Hindlimb muscle (tissue), 1 donor: ENCODE measurements around the gene SLC38A5. TPM values are rescaled to one million over a fixed set of nuclear protein-coding genes. Genes with fewer than 3 reads are reported as not detected.

ENCODE experiments used
- DNase-seq: peaks from one replicate; pipeline ENCODE4 v3.0.0-alpha.2; 2013
- polyA plus RNA-seq: library from polyadenylated mRNA; unstranded; fragments of 120-200 nt; gene quantifications from one replicate; pipeline ENCODE4 v1.2.1, GENCODE V29; 2013; ENCODE audit not compliant: insufficient read length

The SLC38A5 gene
- polyA plus RNA-seq, 1 donor = 6.7 TPM

DNA sequence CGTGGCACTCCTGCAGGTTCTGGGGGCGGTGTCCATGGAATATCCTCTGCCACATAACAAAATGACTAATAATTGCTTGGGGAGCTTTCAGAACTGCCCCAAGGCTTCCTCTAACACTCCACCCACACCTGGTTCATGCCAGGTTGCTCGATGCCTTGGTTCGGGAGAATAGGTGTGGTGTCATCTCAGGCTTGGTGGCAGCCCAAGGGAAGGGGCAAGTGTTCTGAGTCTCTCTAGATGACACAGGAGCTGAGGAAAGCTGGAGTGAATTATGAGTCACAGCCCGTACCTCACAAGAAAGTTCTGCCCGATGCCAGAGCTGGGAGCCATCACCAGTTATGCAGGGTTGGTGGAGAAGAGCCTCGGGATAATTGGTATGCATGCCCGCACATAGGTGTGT is 20.6 kb upstream of the SLC38A5 start:
- DNase-seq = no peak

DNA sequence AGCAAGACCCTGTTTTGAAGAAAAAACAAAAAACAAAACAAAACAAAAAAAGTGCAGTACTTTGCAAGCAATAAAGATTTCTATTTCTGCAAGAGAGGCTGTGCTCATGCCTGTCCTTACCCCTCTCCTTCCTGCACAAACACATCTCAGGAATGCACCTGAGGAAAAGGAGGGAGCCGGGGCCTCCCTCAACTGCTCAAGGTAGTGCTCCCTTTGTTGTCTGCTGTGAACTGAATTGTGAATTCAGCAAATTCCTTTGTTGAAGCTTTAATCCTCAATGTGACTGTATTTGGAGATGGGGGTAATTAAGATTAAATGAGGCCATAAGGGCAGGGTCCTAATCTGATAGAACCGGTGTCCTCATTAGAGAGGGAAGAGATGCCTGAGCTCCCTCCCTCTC is 19.8 kb upstream of the SLC38A5 start:
- no peak for DNase-seq

DNA sequence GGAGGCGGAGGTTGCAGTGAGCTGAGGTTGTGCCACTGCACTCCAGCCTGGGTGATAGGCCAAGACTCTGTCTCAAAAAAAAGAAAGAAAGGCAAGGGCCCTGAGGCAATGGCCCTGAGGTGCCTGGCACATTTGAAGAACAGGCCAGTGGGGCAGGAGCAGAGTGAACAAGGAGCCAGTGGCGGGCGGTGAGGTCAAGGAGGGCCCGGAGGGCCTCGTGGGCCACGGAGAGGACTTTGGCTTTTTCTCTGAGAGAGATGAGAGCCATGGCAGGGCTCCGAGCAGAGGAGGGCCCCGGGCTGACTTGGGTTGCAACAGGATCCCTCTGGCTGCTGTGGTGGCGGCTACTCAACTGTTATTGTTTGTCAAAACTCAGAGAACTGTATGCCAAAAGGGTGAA is 19.2 kb upstream of the SLC38A5 start:
- DNase-seq = no peak

DNA sequence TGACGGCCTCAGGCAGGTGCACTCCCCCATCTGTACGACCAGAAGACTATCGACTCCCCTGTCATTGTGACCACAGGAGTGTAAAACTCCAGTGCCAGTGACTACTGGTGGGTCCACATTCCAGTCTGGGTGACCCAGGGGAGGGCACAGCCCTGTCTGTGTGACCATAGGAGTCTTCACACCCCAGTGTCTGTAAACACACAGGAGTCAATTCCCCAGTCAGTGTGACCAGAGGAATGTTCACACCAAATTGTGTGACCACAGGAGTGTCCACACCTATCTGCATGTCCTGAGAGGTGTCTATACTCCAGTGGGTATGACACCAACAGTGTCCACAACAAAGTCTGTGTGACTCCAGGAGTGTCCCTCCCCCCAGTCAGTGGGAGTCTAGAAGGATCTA is 18.0 kb upstream of the SLC38A5 start:
- no peak for DNase-seq

DNA sequence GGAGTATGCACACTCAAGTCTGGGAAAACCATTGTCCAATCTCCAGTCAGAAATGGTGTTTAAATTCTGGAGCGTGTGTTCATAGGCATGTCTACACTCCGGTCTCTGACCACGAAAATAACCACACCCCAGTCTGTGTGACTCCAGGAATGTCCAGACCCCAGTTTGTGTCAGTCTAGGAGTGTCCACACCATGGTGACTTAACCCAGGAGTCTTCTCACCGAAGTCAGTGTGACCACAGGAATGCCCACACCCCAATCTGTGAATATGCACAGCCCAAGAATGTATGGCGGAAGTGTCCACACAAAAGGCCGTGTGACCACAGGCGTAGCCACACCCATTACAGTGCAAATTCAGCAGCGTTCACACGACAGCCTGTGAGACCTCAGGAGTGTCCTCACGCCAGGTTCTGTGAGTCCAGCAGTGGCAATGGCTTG is 17.3 kb upstream of the SLC38A5 start:
- DNase-seq = no peak

DNA sequence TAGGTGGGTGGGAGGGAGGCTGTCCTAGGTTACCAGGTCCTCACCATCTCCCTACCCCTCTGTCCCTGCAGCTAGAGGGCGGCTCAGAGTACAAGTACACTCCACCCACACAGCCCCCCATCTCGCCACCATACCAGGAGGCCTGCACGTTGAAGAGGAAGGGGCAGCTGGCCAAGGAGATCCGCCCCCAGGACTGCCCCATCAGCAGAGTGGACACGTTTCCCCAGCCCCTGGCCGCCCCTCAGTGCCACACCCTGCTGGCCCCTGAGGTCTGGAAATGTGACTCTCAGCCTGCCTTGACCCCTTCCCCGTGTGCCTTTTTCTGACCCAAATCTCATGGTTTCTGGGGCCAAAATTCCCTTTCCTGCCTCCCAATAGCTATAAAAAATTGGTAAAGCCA is 12.5 kb upstream of the SLC38A5 start:
- no peak for DNase-seq

DNA sequence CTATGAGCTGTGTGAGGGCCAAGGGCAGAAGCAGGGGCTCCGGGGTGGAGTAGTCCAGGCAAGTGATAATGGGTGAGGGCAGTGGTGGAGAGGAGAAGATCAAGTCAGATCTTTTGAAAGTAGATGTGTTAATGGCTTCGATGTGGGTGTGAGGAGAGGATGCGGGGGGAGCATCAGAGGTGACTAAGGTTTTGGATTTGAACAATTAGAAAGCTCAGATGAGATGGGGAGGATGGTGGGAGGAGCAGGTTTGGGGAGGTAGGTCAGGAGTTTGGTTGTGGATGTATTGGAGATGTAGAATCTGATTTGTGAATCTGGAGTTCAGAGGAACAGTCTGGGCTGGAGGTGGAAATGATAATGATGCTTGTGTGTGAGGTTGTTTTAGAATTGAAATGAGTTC is 10.5 kb upstream of the SLC38A5 start:
- no peak for DNase-seq

DNA sequence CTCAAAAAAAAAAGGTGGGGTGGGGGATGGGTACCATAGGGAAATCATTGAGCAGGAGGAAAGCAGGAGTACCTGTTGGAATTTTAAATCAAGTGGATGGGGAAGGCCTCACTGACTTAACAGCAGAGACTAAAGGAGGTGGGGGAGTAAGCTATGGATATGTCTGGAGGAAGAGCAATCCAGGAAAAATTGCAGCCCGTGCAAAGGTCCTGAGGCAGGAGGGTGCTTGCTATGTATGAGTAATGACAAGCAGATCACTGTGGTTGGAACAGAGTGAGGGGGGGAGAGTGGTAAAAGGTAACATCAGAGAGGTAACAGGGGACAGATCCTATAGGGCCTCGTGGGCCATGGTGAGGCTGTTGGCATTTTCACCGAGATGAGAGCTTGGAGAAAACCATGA is 10.1 kb upstream of the SLC38A5 start:
- no peak for DNase-seq

DNA sequence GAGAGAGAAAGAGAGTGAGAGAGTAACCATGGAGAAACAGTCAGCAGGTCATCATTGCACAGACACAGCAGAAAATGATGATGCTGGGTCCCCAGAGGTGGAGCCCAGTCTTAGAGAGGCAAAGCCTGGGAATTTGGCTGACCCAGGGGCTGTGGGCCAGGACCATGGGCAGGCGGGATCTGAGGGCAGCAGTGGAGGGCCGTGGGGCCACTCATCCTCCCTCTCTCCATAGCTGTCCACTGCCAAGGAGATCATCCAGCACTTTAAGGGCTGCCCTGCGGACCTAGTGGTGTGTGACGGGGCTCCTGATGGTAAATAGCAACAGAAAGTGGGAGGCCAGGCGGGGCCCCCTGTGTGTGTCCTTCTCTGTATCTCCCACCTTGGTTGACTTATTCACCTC is 8.7 kb upstream of the SLC38A5 start:
- DNase-seq = no peak

DNA sequence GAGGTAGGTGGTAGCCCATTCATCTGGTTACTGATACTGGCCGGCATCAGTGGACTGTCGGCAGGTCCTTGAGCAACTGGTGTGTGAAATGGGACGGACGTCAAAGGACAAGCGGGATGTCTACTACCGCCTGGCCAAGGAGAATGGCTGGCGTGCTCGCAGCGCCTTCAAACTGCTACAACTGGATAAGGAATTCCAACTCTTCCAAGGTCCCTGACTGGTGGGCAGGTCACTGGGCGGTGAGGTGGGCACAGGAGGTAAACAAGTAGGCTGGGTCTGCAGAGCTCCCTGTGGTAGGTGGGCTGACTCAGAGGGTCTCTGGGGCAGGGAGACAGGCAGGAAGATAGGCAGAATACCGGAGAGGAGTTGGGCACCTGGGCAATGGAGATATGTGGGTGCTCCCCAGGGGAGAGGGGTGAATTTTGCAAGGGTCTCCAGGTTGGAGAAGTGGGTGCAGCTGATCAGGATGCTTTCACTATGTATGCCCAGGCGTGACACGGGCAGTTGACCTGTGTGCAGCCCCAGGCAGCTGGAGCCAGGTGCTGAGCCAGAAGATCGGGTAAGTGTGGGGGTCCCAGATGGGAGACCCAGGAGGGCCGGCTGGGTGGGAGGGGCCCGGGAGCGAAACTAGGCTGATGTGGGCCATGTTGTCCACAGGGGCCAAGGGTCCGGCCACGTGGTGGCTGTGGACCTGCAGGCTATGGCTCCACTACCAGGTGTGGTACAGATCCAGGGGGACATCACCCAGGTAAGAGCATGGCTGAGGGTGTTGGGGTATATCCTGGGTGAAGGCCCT is 8.1 kb upstream of the SLC38A5 start:
- DNase-seq = no peak

DNA sequence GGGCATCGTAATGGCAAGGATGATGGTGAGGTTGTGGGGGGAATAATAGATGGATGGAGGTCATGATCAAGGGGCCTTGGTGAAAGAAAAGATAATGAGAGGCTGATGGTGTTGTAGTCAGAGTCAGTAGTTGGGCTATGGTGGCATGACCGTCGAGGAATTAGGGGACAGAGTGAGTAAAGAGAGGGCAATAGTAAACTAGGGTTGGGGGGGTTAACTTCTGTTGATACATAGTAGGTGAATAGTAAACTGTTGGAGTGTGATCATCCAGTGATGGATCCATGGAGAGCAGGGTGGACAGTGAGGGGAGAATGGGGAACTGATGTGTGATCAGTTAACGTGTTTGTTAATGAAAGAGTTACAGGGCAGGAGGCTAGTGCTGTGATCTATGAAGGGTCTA is 6.9 kb upstream of the SLC38A5 start:
- no peak for DNase-seq

DNA sequence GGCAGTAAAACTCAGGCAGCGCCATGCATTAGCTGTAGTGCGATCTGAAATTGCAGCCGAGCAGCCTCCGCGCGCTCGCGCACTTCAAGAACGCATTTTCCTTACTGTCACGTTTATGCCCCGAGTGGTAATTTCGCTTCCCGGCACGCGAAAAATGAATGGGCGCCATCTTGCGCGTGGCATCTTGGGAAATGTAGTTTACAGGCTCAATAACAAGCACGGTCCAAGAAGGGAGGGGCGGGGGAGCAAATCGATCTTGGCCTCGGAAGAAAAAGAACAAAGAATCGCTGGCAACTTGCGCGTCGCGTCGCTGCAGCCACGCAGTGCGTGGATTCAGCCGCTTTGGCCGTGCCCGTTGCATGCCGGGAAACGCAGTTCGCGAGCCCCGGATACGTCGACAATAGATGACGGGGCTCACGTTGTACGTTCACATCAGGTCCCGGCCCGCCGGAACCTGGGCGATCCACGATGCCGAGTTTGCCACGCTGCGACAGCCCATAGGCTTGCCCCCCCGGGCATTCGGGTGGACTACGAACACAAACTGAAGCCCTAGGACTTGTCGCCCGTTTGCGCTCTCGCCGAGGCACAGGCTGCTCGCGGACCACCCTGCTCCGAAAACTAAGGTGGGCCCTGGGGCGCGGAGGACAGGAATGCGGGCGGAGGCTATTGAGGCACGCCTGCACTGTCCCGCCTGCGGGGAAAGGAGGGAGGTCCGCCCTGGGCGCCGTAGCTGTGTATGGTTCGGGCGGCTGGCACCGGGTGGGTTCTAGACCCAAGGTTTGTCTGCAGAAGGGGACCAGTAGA is 5.9 kb upstream of the SLC38A5 start, which contains the start of gene FTSJ1:
Gene FTSJ1, plus strand, starts transcription at position 426 of the 804 bp plus-strand sequence. CDS start 1,849 bp downstream, outside the sequence.
- DNase-seq = peak; percentile 90

DNA sequence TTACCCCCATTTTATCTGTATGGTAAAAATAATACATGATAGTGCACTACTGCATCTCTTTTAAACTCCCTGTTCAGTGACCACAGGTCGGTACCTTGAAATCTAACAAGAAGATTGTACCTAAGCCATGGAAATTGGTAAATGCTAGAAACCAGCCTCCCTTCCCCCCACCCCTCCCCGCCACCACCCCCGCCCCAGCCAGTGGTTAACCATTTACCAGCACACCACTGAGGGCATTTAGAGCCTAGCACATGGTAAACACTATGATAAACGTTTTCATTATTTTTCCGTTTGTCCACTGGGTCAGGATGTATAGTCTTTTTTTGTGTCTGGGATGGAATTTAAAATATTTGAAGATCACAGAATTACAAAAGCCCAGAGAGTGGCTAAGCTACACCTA is 5.2 kb upstream of the SLC38A5 start:
- no peak for DNase-seq

DNA sequence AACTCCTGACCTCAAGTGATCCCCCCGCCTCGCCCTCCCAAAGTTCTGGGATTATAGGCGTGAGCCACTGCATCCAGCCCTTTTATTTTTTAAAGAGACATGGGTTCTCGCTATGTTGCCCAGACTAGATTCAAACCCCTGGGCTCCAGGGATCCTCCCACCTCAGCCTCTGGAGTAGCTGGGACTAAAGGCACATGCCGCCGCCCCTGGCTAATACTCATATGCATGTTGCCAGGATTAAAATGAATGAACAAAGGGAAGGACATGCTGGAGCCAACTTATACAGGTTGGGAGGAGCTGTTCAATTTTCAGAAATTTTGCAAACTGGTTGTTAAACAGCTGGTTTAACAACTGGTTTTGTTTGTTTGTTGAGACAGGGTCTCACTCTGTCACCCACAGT is 4.5 kb upstream of the SLC38A5 start:
- DNase-seq = no peak

DNA sequence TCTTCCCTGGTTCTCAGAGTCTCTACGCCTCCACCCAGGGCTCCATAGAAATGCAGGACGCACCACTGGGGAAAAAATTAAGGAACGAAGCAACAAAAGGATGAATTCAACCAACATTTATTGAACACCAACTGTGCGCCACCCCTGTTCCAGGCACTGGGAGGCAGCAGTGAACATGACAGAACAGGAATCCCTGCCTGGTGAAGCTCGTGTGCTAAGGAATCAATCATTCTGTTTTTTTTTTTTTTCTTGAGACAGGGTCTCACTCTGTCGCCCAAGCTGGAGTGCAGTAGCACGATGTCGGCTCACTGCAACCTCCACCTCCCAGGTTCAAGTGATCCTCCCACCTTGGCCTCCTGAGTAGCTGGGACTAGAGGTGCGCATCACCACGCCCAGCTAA is 4.1 kb upstream of the SLC38A5 start:
- DNase-seq = no peak

DNA sequence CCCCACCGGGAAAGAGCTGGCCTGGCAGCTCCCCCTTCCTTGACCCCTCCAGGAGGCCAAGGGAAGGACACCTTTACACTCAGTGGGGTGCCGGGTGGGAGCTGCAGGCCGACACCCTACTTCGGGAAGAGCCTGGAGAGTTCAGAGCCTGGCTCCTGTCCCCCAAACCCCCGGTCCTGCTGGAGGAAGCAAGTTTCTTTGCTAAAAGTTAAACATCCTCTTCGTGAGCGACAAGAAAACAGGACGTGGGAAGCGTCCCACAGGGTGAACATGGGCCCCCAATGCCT is 3.6 kb upstream of the SLC38A5 start:
- DNase-seq = no peak

DNA sequence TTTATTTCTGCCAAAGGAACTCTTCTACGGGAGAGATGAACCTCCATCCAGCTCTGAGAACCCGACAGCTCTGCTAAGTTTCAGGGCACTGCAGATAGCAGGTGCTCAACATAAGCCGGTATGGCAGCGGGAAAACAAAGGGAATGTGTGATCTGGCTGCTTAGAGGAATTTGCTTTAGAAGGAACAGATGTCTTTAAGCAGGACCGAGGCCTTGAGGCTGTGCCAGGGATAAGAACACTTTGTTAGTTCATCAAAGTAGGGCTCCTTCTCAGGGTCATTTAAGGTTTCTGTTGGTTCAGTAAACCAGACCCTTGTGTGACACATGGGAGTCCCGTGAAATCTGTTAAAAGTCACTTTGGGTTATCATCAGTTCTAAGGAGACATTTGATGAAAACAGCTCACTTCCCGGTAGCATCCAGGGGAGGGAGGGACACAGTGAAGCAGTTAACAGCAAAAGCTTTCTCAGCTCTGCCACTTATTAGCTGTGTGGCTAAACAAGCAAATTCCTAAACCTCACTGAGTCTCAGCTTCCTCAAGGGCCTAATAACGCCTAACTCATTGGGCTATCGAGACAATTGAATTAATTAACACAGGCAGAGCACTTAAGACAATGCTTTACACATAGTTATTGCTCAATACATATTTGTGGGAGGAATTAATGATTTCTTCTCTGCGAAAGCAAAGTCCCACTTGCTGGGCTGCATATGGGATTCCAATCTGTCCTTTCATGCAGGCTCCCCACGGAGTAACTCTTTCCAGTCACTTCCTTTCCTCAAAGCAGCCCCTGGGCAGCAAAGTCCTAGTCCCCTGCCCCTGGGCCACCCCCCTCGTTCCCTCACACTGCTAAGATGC is 3.0 kb upstream of the SLC38A5 start:
- DNase-seq = no peak

DNA sequence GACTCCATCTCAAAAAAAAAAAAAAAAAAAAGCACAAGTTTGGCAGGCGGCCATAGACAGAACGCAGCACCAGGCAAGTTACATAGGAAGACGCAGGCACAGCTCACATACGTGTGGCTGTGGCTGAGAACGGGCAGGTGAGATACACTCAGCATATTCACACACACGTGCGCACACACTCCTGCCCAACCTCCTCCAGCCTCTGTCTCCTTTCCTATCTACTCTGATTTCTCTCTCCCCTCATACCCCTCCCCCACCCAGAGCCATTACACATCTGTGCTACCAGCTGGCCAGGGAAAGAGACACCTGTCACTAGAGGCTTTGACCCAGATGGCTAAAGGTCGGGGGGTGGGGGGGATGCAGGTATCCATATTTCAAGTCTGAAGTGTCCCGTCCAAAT is 2.2 kb upstream of the SLC38A5 start:
- DNase-seq = no peak

DNA sequence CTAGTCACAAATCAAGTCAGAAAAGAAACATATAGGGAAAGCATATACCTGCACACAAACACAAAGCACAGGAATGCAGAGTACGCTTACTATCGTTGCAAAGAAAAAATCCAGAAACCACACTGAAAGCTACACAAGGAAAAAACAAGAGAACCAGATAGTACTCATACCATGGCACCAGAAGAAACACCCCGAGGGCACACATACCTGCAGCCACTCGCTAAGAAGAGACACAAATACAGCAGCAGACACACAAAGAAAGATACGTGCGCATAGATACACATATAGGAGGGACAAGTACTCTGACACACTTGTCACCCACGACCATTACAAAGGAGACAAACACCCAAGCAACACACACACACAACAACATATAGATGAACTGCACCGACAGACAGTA is 1.4 kb upstream of the SLC38A5 start:
- no peak for DNase-seq

DNA sequence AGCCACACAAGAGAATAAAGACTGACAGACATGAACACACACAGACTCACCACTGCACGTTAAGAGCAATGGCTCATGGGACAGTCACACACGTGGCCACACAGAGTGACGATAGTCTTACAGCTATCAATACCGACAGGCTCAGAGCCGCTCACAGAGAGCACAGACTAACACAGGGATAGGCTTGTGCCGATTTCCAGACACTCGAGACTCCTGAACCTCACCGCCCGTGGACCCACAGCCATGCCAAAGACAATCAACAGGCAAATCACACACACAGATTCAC is 716 bp upstream of the SLC38A5 start:
- no peak for DNase-seq

DNA sequence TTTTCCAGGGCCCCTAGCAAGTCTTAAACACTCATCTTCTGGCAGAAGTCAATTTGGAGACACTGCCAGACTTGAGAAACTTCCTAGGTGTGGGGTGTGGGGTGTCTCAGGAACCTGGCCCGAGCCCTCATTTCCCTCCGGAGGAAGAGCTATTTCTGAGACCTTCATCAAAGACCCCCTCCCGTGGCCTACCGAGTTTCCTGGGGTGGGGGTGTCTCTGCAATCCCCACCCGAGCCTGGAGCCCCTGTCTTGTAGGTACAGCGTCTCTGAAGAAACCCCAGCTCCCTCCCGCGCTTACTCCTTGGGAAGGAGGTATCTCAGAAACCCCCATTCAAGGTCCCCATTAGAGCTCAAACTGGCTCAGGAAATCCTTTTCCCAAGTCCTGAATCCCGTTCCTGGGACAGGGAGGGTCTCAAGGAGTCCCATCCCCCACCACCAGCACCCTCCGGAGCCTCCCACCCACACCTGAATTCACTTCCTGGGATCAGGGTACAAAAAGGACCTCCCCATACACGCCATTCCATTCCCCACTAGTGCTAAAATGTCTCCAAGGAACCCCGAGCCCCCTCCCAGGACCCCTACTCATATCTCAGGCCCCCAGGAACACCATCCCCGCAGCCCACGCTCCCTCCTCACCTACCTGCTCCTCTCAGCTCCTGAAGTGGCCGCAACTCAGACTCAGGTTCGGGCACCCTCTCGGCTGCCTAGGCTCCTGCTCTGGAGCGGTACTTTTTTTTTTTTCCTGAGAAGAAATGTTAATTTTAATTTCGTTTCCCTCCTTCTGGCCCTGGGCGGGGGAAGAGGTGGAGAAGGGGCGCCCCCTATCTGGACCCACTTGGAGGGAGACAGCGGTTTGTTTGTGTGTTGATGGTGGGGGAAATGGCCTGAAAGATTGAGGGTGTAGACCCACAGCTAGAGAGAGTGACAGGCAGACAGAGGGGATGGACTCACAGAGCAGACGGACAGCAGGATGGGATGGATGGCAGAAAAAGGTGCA is 1.1 kb downstream of the SLC38A5 start:
- no peak for DNase-seq

DNA sequence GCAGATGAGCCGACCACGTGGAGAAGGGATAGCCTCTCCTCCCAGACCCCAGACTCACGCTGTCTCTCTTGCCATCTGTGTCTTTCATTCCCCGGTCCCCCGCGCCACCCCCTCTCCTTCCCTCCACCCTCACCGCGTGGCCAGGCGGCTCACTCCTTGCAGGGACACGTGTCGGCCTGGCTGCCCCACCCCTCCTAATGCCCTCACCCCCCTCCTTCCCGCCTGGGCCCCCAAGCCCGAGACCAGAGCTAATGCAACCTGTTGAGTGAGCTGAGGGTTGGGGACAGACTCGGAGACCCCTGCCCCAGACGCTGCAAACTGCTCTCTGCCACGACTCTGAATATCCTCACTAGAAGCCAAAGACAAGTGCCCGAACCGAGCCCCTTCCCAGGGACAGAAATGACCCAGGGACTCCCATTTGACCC is 1.8 kb downstream of the SLC38A5 start:
- no peak for DNase-seq
